H9 (cell line): ENCODE measurements around the gene CAMK1. TPM values are rescaled to one million over a fixed set of nuclear protein-coding genes. Genes with fewer than 3 reads are reported as not detected.

Experiments used
- DNase-seq: peaks from one replicate; pipeline ENCODE4 v3.0.0-alpha.2; 2017
- H2AFZ ChIP-seq: one replicate; pipeline ENCODE4 v1.6.1; 2013; ENCODE audit warnings: mild to moderate bottlenecking, low read length, control low read depth, moderate library complexity
- H2AK5ac ChIP-seq: 2 replicates; pipeline ENCODE4 v1.6.1; 2013; ENCODE audit warnings: low read length, control low read depth, mixed read lengths; ENCODE audit not compliant: insufficient read length
- H2BK120ac ChIP-seq: one replicate; pipeline ENCODE4 v1.6.1; 2013; ENCODE audit warnings: low read depth, mild to moderate bottlenecking, low read length, control low read depth, inconsistent platforms; ENCODE audit not compliant: poor library complexity, severe bottlenecking
- H2BK12ac ChIP-seq: 2 replicates; pipeline ENCODE4 v1.6.1; 2013; ENCODE audit warnings: low read length, control low read depth, mixed read lengths, low read depth; ENCODE audit not compliant: insufficient read length
- H2BK15ac ChIP-seq: 2 replicates; pipeline ENCODE4 v1.6.1; 2013; ENCODE audit warnings: low read depth, low read length, control low read depth
- H2BK20ac ChIP-seq: one replicate; pipeline ENCODE4 v1.6.1; 2013; ENCODE audit warnings: low read depth, mild to moderate bottlenecking, low read length, control low read depth, inconsistent platforms; ENCODE audit not compliant: poor library complexity, severe bottlenecking
- H2BK5ac ChIP-seq: 2 replicates; pipeline ENCODE4 v1.6.1; 2013; ENCODE audit warnings: low read length, control low read depth, mixed read lengths; ENCODE audit not compliant: insufficient read length
- H3K14ac ChIP-seq: 2 replicates; pipeline ENCODE4 v1.6.1; 2013; ENCODE audit warnings: low read length, control low read depth; ENCODE audit not compliant: insufficient read depth
- H3K18ac ChIP-seq: 2 replicates; pipeline ENCODE4 v1.6.1; 2013; ENCODE audit warnings: low read depth, mild to moderate bottlenecking, mixed read lengths, low read length, control low read depth; ENCODE audit not compliant: insufficient read length
- H3K23ac ChIP-seq: 2 replicates; pipeline ENCODE4 v1.6.1; 2013; ENCODE audit warnings: low read length, control low read depth, mixed read lengths, low read depth; ENCODE audit not compliant: insufficient read length
- H3K23me2 ChIP-seq: 2 replicates; pipeline ENCODE4 v1.6.1; 2013; ENCODE audit warnings: low read depth, mild to moderate bottlenecking, mixed read lengths, low read length, control low read depth; ENCODE audit not compliant: insufficient read length, poor library complexity, severe bottlenecking
- H3K27ac ChIP-seq: 2 replicates; pipeline ENCODE4 v1.5.1; 2013; ENCODE audit warnings: low read length, control low read depth, mixed read lengths, low read depth; ENCODE audit not compliant: insufficient read length
- H3K27me3 ChIP-seq: 2 replicates; pipeline ENCODE4 v1.6.1; 2013; ENCODE audit warnings: low read length, control low read depth, inconsistent platforms; ENCODE audit not compliant: insufficient read depth
- H3K4ac ChIP-seq: 2 replicates; pipeline ENCODE4 v1.6.1; 2013; ENCODE audit warnings: low read depth, mild to moderate bottlenecking, control low read depth, inconsistent platforms, low read length, moderate library complexity
- H3K4me1 ChIP-seq: 2 replicates; pipeline ENCODE4 v1.6.1; 2013; ENCODE audit warnings: low read length, control low read depth, inconsistent platforms; ENCODE audit not compliant: insufficient read depth
- H3K4me2 ChIP-seq: 2 replicates; pipeline ENCODE4 v1.6.1; 2013; ENCODE audit warnings: low read length, control low read depth, mixed read lengths; ENCODE audit not compliant: insufficient read length, insufficient read depth
- H3K56ac ChIP-seq: 2 replicates; pipeline ENCODE4 v1.6.1; 2013; ENCODE audit warnings: low read depth, mild to moderate bottlenecking, mixed read lengths, low read length, control low read depth; ENCODE audit not compliant: insufficient read length
- H3K79me1 ChIP-seq: 2 replicates; pipeline ENCODE4 v1.6.1; 2013; ENCODE audit warnings: low read depth, mild to moderate bottlenecking, moderate library complexity, low read length, control low read depth, inconsistent platforms; ENCODE audit not compliant: insufficient read depth, poor library complexity, severe bottlenecking
- H3K79me2 ChIP-seq: 2 replicates; pipeline ENCODE4 v1.6.1; 2013; ENCODE audit warnings: low read length, control low read depth, inconsistent platforms; ENCODE audit not compliant: insufficient read depth
- H3K9ac ChIP-seq: 2 replicates; pipeline ENCODE4 v1.6.1; 2013; ENCODE audit warnings: low read length, control low read depth, mixed read lengths; ENCODE audit not compliant: insufficient read length; ENCODE audit errors: extremely low read depth
- H3K9me3 ChIP-seq: one replicate; pipeline ENCODE4 v1.6.1; 2013; ENCODE audit warnings: low read depth, low read length, inconsistent platforms; ENCODE audit not compliant: control insufficient read depth
- H3T11ph ChIP-seq: one replicate; pipeline ENCODE4 v1.6.1; 2013; ENCODE audit warnings: mild to moderate bottlenecking, low read length, control low read depth, inconsistent platforms
- H4K20me1 ChIP-seq: one replicate; pipeline ENCODE4 v1.6.1; 2013; ENCODE audit not compliant: control insufficient read depth, insufficient read length, insufficient read depth
- H4K5ac ChIP-seq: 2 replicates; pipeline ENCODE4 v1.6.1; 2013; ENCODE audit warnings: low read depth, mild to moderate bottlenecking, mixed read lengths, low read length, control low read depth; ENCODE audit not compliant: insufficient read length
- H4K8ac ChIP-seq: replicated peaks from 2 replicates; pipeline ENCODE4 v1.6.1; 2013; ENCODE audit warnings: low read length, control low read depth, mixed read lengths, low read depth; ENCODE audit not compliant: insufficient read length
- H4K91ac ChIP-seq: 2 replicates; pipeline ENCODE4 v1.6.1; 2013; ENCODE audit warnings: low read depth, mild to moderate bottlenecking, moderate library complexity, mixed read lengths, low read length, control low read depth; ENCODE audit not compliant: insufficient read length
- H3K27ac Mint-ChIP-seq, 3 experiments: 2 replicates in 2 of 3; 3 replicates in 1 of 3; pipeline ENCODE4 v1.8.0; 2020 to 2021; ENCODE audit warnings: mixed read lengths in 3 of 3, mild to moderate bottlenecking in 1 of 3, moderate library complexity in 1 of 3
- H3K27me3 Mint-ChIP-seq: 2 replicates; pipeline ENCODE4 v1.8.0; 2021; ENCODE audit warnings: low read depth, mild to moderate bottlenecking, moderate library complexity, mixed read lengths
- H3K36me3 Mint-ChIP-seq, 3 experiments: 2 replicates in 2 of 3; 3 replicates in 1 of 3; pipeline ENCODE4 v1.8.0; 2020 to 2021; ENCODE audit warnings: low read depth in 3 of 3, mixed read lengths in 3 of 3; ENCODE audit not compliant: insufficient read depth in 1 of 3
- H3K4me1 Mint-ChIP-seq, 2 experiments: 2 replicates each; pipeline ENCODE4 v1.8.0; 2020; ENCODE audit warnings: mixed read lengths in 2 of 2
- H3K4me3 Mint-ChIP-seq, 2 experiments: 2 replicates in 1 of 2; 3 replicates in 1 of 2; pipeline ENCODE4 v1.8.0; 2020 to 2021; ENCODE audit warnings: mild to moderate bottlenecking in 2 of 2, mixed read lengths in 2 of 2, moderate library complexity in 1 of 2
- H3K9me3 Mint-ChIP-seq, 2 experiments: 2 replicates in 1 of 2; 3 replicates in 1 of 2; pipeline ENCODE4 v1.8.0; 2020; ENCODE audit warnings: mild to moderate bottlenecking in 2 of 2, mixed read lengths in 2 of 2, moderate library complexity in 1 of 2
- whole genome bisulfite sequencing: extraction: QIAGEN DNeasy Blood & Tissue Kit; methylation state at CpG from one replicate; pipeline ENCODE4 v1.1.7; 2013; ENCODE audit warnings: missing lambda C conversion rate, low lambda C conversion rate, mixed read lengths; ENCODE audit not compliant: insufficient read length; ENCODE audit errors: extremely low coverage; 5-methylcytosine and 5-hydroxymethylcytosine counted together
- total RNA-seq: library from RNA; stranded (reverse); gene quantifications from 2 replicates; pipeline ENCODE4 v1.2.1, GENCODE V29; 2021
- TF ChIP-seq, protein P1 (sequence below): fragments of 200-600 bp; sonication (generic); conservative IDR thresholded peaks from 3 replicates; pipeline ENCODE4 v1.8.0; 2021; ENCODE audit warnings: antibody characterized with exemption, mild to moderate bottlenecking

Gene CAMK1
- total RNA-seq, 1 experiment from 2014 or later, result 9.2 TPM

GRCh38 chr3:9818666-9819335, 49.1 kb upstream of the CAMK1 start:
- H3K23me2 ChIP-seq, result no peaks in the 10 kb centered on the region
- H2AFZ ChIP-seq, result no peak overlapping the region
- no peaks in the 10 kb centered on the region for H3K79me1 ChIP-seq
- no peak overlapping the region for H2BK5ac ChIP-seq
- Mint-ChIP-seq H3K27me3 (peaks cover 4% of the 10 kb centered on the region), H3K9me3 (no peaks in the 10 kb centered on the region), H3K4me1 (peaks cover 7 to 10% of the 10 kb centered on the region in 2 experiments), H3K36me3 (no peaks in the 10 kb centered on the region; a peak in 1 of 7 replicates), H3K27ac (no peak overlapping the region), H3K4me3 (no peak overlapping the region; a peak in 1 of 5 replicates)
- no peaks in the 10 kb centered on the region for H3K9me3 ChIP-seq
- no peak overlapping the region for H3K4ac ChIP-seq
- no peak overlapping the region for H2BK12ac ChIP-seq
- H3K27ac ChIP-seq, result no peak overlapping the region
- H3K27me3 ChIP-seq, result no peaks in the 10 kb centered on the region
- no peak overlapping the region for H3K9ac ChIP-seq
- H2AK5ac ChIP-seq, result no peak overlapping the region
- H3K56ac ChIP-seq, result no peak overlapping the region
- H3K23ac ChIP-seq, result no peak overlapping the region
- H3K4me1 ChIP-seq, result no peaks in the 10 kb centered on the region
- no peak overlapping the region for H2BK120ac ChIP-seq
- no peak overlapping the region for H4K8ac ChIP-seq
- H4K20me1 ChIP-seq, result no peaks in the 10 kb centered on the region
- no peak overlapping the region for H2BK15ac ChIP-seq
- no peak overlapping the region for H3T11ph ChIP-seq
- no peak overlapping the region for H4K91ac ChIP-seq
- no peak overlapping the region for H4K5ac ChIP-seq
- no peak overlapping the region for H2BK20ac ChIP-seq
- H3K79me2 ChIP-seq, result no peaks in the 10 kb centered on the region
- WGBS, result no CpG with 5 or more reads among the region's 7 CpGs
- no peak overlapping the region for H3K14ac ChIP-seq
- DNase-seq, result no peak
- no peak overlapping the region for H3K4me2 ChIP-seq
- no peak overlapping the region for H3K18ac ChIP-seq
- TF ChIP-seq, protein P1, sequence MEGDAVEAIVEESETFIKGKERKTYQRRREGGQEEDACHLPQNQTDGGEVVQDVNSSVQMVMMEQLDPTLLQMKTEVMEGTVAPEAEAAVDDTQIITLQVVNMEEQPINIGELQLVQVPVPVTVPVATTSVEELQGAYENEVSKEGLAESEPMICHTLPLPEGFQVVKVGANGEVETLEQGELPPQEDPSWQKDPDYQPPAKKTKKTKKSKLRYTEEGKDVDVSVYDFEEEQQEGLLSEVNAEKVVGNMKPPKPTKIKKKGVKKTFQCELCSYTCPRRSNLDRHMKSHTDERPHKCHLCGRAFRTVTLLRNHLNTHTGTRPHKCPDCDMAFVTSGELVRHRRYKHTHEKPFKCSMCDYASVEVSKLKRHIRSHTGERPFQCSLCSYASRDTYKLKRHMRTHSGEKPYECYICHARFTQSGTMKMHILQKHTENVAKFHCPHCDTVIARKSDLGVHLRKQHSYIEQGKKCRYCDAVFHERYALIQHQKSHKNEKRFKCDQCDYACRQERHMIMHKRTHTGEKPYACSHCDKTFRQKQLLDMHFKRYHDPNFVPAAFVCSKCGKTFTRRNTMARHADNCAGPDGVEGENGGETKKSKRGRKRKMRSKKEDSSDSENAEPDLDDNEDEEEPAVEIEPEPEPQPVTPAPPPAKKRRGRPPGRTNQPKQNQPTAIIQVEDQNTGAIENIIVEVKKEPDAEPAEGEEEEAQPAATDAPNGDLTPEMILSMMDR, result no peak
